SIG-M5 (cell line): ENCODE results near the gene OR10G4.
"Not testable (repeated sequence)": the region's sequence is repeated elsewhere in the genome, so short reads cannot be mapped to it uniquely, and the experiment has no call there.

Experiments
- DNase-seq: peaks from one replicate; lab custom pipeline; 2025; lab: John Stamatoyannopoulos, UW

Gene OR10G4, protein sequence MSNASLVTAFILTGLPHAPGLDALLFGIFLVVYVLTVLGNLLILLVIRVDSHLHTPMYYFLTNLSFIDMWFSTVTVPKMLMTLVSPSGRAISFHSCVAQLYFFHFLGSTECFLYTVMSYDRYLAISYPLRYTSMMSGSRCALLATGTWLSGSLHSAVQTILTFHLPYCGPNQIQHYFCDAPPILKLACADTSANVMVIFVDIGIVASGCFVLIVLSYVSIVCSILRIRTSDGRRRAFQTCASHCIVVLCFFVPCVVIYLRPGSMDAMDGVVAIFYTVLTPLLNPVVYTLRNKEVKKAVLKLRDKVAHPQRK

GRCh38 chr11:124012697-124013096, at the start of gene OR10G4:
TSS of gene OR10G4 (plus strand) at chr11:124012997. CDS start at chr11:124015575, 2,578 bp downstream.
- DNase-seq = no peak

DNA sequence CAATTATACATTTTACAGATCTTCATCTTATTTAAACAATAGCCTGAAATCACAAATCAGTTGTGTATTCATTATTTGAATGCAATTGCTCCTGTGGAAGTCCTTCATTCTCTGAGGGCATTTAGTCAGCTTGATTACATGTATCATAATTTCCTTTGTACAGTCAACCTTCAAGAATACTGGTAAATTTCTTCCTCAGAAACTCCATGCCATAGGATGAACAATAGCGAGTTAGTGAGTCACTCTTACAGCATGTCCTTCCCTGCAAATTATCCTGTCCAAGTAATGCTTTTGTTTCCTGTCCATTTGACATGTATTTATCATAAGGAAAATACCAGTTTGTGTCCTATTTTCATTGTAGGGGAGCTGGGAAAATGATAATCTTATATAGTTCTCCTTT, 39.0 kb upstream of the OR10G4 start:
- DNase-seq = no peak

- no peak for DNase-seq
Measured at GRCh38 chr11:123976770-123977560, 35.8 kb upstream of the OR10G4 start.

GRCh38 chr11:123977731-123978347, 35.0 kb upstream of the OR10G4 start, which contains the start of gene OR10S1:
TSS of gene OR10S1 (minus strand) at chr11:123977781. CDS start at chr11:123977664, 117 bp downstream.
- no peak for DNase-seq

- no peak for DNase-seq
Measured at GRCh38 chr11:123979311-123979710, 33.5 kb upstream of the OR10G4 start.

- no peak for DNase-seq
Measured at GRCh38 chr11:123995119-123995518, 17.7 kb upstream of the OR10G4 start, which contains the start of gene OR10G6. TSS of gene OR10G6 (minus strand) at chr11:123995161. CDS start at chr11:123995161, 0 bp downstream.

GRCh38 chr11:124015837-124016236, 3.0 kb downstream of the OR10G4 start:
- not testable (repeated sequence) for DNase-seq

DNA sequence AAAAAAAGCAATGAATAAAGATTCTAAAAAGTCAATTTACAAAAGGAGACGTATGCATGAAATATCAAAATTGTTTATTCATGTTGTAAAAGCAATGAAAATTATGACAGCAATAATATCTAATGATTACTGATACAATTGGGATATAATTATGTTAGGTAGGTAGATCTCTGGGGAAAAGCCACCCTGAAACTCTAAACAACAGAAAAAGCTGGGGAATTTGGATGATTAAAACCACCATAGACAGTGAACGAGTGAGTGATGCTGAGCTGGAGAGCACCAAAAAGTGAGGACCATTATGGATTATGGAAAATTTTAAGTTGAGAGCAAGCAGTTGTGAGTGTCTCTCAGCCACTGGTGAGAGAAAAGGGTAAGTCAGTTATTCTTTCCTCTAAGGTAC, 13.7 kb downstream of the OR10G4 start, which contains the start of gene OR10G8:
OR10G8 (plus strand) TSS at position 301 of the 400 bp plus-strand sequence. CDS start 2,825 bp downstream, outside the sequence.
- DNase-seq = no peak

- no peak for DNase-seq
Measured at GRCh38 chr11:124036666-124037065, 23.9 kb downstream of the OR10G4 start.

DNA sequence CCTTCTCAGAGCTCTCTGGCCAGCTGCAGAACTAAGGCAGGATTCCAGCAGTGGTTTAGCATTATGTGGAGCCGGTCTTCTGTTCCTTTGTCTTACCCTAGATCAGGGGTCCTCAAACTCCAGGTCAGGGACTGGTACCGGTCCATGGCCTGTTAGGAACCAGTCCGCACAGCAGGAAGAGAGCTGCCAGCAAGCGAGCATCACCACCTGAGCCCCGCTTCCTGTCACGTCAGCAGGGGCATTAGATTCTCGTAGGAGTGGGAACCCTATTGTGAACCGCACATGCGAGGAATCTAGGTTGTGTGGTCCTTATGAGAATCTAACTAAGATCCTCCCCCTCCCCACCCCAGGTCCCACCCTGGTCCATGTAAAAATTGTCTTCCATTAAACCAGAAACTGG, 26.8 kb downstream of the OR10G4 start:
- DNase-seq = no peak

GRCh38 chr11:124041254-124041653, 28.5 kb downstream of the OR10G4 start, which contains the start of gene OR10G7:
TSS of gene OR10G7 (minus strand) at chr11:124041325. CDS start at chr11:124039001, 2,324 bp downstream.
- no peak for DNase-seq

GRCh38 chr11:124043420-124043819, 30.6 kb downstream of the OR10G4 start:
- DNase-seq = no peak

GRCh38 chr11:124050748-124051147, 38.0 kb downstream of the OR10G4 start:
- no peak for DNase-seq

DNA sequence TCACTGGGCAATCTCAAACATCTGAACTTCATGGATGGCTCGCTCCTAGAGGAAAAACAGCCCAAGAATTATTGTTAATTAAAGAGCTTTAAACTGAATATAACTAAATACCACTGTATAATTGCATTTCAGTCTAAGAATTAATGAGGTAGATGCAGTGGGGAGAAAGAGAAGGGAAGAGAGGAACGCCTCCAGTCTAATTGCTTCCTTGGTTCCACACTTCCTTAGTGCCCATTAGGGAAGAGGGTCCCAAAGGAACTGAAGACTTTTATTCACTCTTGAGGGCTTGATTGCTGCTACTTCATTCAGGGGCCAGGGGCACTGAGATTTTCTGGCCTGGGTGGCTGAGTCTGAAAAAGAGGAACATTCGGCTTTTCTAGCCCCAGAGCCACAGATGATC, 40.2 kb downstream of the OR10G4 start:
- no peak for DNase-seq
